NCI-H345 treated with DMSO at 0.1 percent for 48 hours (cell line): Measurements from ENCODE around the gene TINCR.

ENCODE experiments used
- DNase-seq: peaks from one replicate; lab custom pipeline; 2025; ENCODE audit not compliant: unreplicated experiment; lab: John Stamatoyannopoulos, UW

TINCR gene

GRCh38 chr19:5590151-5590864 lies 22.6 kb upstream of the TINCR start:
- DNase-seq: no peak

GRCh38 chr19:5588906-5589676 lies 21.3 kb upstream of the TINCR start:
- no peak for DNase-seq

GRCh38 chr19:5588441-5588840 lies 20.7 kb upstream of the TINCR start:
- no peak for DNase-seq

- DNase-seq: no peak
Measured at GRCh38 chr19:5587661-5588060, 19.9 kb upstream of the TINCR start.

GRCh38 chr19:5587071-5587455 lies 19.3 kb upstream of the TINCR start:
- DNase-seq: no peak

GRCh38 chr19:5586300-5587070 lies 18.7 kb upstream of the TINCR start:
- no peak for DNase-seq

GRCh38 chr19:5585461-5586299 lies 17.9 kb upstream of the TINCR start:
- no peak for DNase-seq

GRCh38 chr19:5580161-5580571 lies 12.4 kb upstream of the TINCR start:
- DNase-seq: peak; percentile 90

GRCh38 chr19:5579697-5580096 lies 11.9 kb upstream of the TINCR start:
- DNase-seq: no peak

GRCh38 chr19:5579286-5579685 lies 11.5 kb upstream of the TINCR start:
- no peak for DNase-seq

GRCh38 chr19:5578097-5578846 lies 10.5 kb upstream of the TINCR start:
- peak; percentile 45 for DNase-seq

GRCh38 chr19:5575590-5575989 lies 7.8 kb upstream of the TINCR start:
- no peak for DNase-seq

GRCh38 chr19:5572556-5573286 lies 5.0 kb upstream of the TINCR start:
- no peak for DNase-seq

GRCh38 chr19:5571777-5572176 lies 4.0 kb upstream of the TINCR start:
- DNase-seq: no peak

GRCh38 chr19:5567970-5568407 lies 236 bp upstream of the TINCR start:
- DNase-seq: no peak

- no peak for DNase-seq
Measured at GRCh38 chr19:5564930-5565329, 2.8 kb downstream of the TINCR start.

- no peak for DNase-seq
Measured at GRCh38 chr19:5563935-5564612, 3.7 kb downstream of the TINCR start.

GRCh38 chr19:5563008-5563431 lies 4.7 kb downstream of the TINCR start:
- no peak for DNase-seq

GRCh38 chr19:5562280-5562679 lies 5.5 kb downstream of the TINCR start:
- DNase-seq: no peak
